Memory B cell (primary cell): Measurements from ENCODE around the gene NINL.
"Not testable (repeated sequence)": the region's sequence is repeated elsewhere in the genome, so short reads cannot be mapped to it uniquely, and the experiment has no call there.

ENCODE experiments used
- ATAC-seq: fragments of 150-1000 bp; cut with Tn5 transposase; 2 replicates; pipeline ENCODE4 v1.10.0; 2021; ENCODE audit warnings: low read depth, mild to moderate bottlenecking, moderate library complexity
- DNase-seq, 2 donors: peaks; one replicate each; pipeline ENCODE4 v3.0.0; 2022; ENCODE audit warnings: low spot score in 2 of 2
- H3K27ac Mint-ChIP-seq: one replicate; pipeline ENCODE4 v1.8.0; 2022; ENCODE audit warnings: mild to moderate bottlenecking, moderate library complexity, mixed read lengths
- H3K27me3 Mint-ChIP-seq: one replicate; pipeline ENCODE4 v1.8.0; 2022; ENCODE audit warnings: mixed read lengths
- H3K36me3 Mint-ChIP-seq: one replicate; pipeline ENCODE4 v1.8.0; 2022; ENCODE audit warnings: mild to moderate bottlenecking, mixed read lengths
- H3K4me1 Mint-ChIP-seq: one replicate; pipeline ENCODE4 v1.8.0; 2022; ENCODE audit warnings: mixed read lengths
- H3K4me3 Mint-ChIP-seq: one replicate; pipeline ENCODE4 v1.8.0; 2022; ENCODE audit warnings: mild to moderate bottlenecking, moderate library complexity, mixed read lengths
- H3K9me3 Mint-ChIP-seq: one replicate; pipeline ENCODE4 v1.8.0; 2022; ENCODE audit warnings: mixed read lengths

Gene NINL

GRCh38 chr20:25606094-25606695 lies 20.9 kb upstream of the NINL start:
- no peak for ATAC-seq

GRCh38 chr20:25605148-25605547 lies 19.8 kb upstream of the NINL start:
- Mint-ChIP-seq H3K27me3 (peaks cover 10% of the 10 kb centered on the region), H3K9me3 (no peaks in the 10 kb centered on the region), H3K4me1 (peaks cover 6% of the 10 kb centered on the region), H3K36me3 (no peaks in the 10 kb centered on the region), H3K27ac (no peak overlapping the region), H3K4me3 (no peak overlapping the region)
- DNase-seq (no peak), ATAC-seq (no peak)

More at GRCh38 chr20:25606094-25606695, 20.9 kb upstream of the NINL start:
- no peak for DNase-seq
- no peaks in the 10 kb centered on the region for H3K9me3 Mint-ChIP-seq
- no peak overlapping the region for H3K4me3 Mint-ChIP-seq
- peaks cover 6% of the 10 kb centered on the region for H3K4me1 Mint-ChIP-seq
- no peaks in the 10 kb centered on the region for H3K36me3 Mint-ChIP-seq
- H3K27ac Mint-ChIP-seq = no peak overlapping the region
- H3K27me3 Mint-ChIP-seq = peaks cover 8% of the 10 kb centered on the region

GRCh38 chr20:25604611-25605010 lies 19.3 kb upstream of the NINL start:
- Mint-ChIP-seq H3K4me3 (no peak overlapping the region), H3K27me3 (peaks cover 10% of the 10 kb centered on the region), H3K9me3 (no peaks in the 10 kb centered on the region), H3K36me3 (no peaks in the 10 kb centered on the region), H3K4me1 (peaks cover 3% of the 10 kb centered on the region), H3K27ac (no peak overlapping the region)
- ATAC-seq (no peak), DNase-seq (no peak)

GRCh38 chr20:25602914-25603309 lies 17.6 kb upstream of the NINL start:
- not testable (repeated sequence) for H3K4me1 Mint-ChIP-seq, H3K27ac Mint-ChIP-seq, DNase-seq, H3K4me3 Mint-ChIP-seq, ATAC-seq, H3K36me3 Mint-ChIP-seq, H3K9me3 Mint-ChIP-seq
- H3K27me3 Mint-ChIP-seq = peaks cover 10% of the 10 kb centered on the region

- not testable (repeated sequence) for DNase-seq, H3K9me3 Mint-ChIP-seq, H3K27ac Mint-ChIP-seq
These were observed 17.0 kb upstream of the NINL start for GRCh38 chr20:25602191-25602913.

GRCh38 chr20:25601659-25602058 lies 16.3 kb upstream of the NINL start:
- peaks cover 12% of the 10 kb centered on the region for H3K27me3 Mint-ChIP-seq
- DNase-seq (no peak), ATAC-seq (no peak)
- no peak overlapping the region for H3K27ac Mint-ChIP-seq
- H3K4me1 Mint-ChIP-seq = peaks cover 3% of the 10 kb centered on the region
- no peak overlapping the region for H3K4me3 Mint-ChIP-seq
- no peaks in the 10 kb centered on the region for H3K9me3 Mint-ChIP-seq
- no peaks in the 10 kb centered on the region for H3K36me3 Mint-ChIP-seq

More at GRCh38 chr20:25602191-25602913, 17.0 kb upstream of the NINL start:
- not testable (repeated sequence) for H3K4me3 Mint-ChIP-seq, ATAC-seq, H3K36me3 Mint-ChIP-seq, H3K4me1 Mint-ChIP-seq
- peaks cover 10% of the 10 kb centered on the region for H3K27me3 Mint-ChIP-seq

- H3K4me3 Mint-ChIP-seq = no peak overlapping the region
- DNase-seq (no peak), ATAC-seq (no peak)
- H3K27ac Mint-ChIP-seq = no peak overlapping the region
- H3K4me1 Mint-ChIP-seq = peaks cover 3% of the 10 kb centered on the region
- peaks cover 12% of the 10 kb centered on the region for H3K27me3 Mint-ChIP-seq
- H3K9me3 Mint-ChIP-seq = no peaks in the 10 kb centered on the region
- H3K36me3 Mint-ChIP-seq = no peaks in the 10 kb centered on the region
These were observed 15.3 kb upstream of the NINL start for GRCh38 chr20:25600632-25601031.

GRCh38 chr20:25592135-25592852 lies 7.0 kb upstream of the NINL start:
- H3K36me3 Mint-ChIP-seq = no peaks in the 10 kb centered on the region
- no peak overlapping the region for H3K27ac Mint-ChIP-seq
- H3K4me1 Mint-ChIP-seq = no peaks in the 10 kb centered on the region
- ATAC-seq (no peak), DNase-seq (no peak)
- peaks cover 9% of the 10 kb centered on the region for H3K27me3 Mint-ChIP-seq
- no peak overlapping the region for H3K4me3 Mint-ChIP-seq
- H3K9me3 Mint-ChIP-seq = no peaks in the 10 kb centered on the region

GRCh38 chr20:25590778-25591177 lies 5.4 kb upstream of the NINL start:
- H3K4me3 Mint-ChIP-seq, H3K27ac Mint-ChIP-seq, DNase-seq, ATAC-seq, H3K4me1 Mint-ChIP-seq, H3K36me3 Mint-ChIP-seq, H3K9me3 Mint-ChIP-seq, H3K27me3 Mint-ChIP-seq: not testable (repeated sequence)

- no peaks in the 10 kb centered on the region for H3K9me3 Mint-ChIP-seq
- ATAC-seq = no peak
These were observed 3.2 kb upstream of the NINL start for GRCh38 chr20:25588491-25588890.

GRCh38 chr20:25587536-25587935 lies 2.2 kb upstream of the NINL start:
- no peak for DNase-seq
- Mint-ChIP-seq H3K27me3 (peaks cover 11% of the 10 kb centered on the region), H3K27ac (no peak overlapping the region), H3K4me1 (peaks cover 3% of the 10 kb centered on the region), H3K36me3 (no peaks in the 10 kb centered on the region), H3K9me3 (no peaks in the 10 kb centered on the region), H3K4me3 (no peak overlapping the region)
- ATAC-seq = no peak

More at GRCh38 chr20:25588491-25588890, 3.2 kb upstream of the NINL start:
- Mint-ChIP-seq H3K27me3 (peaks cover 11% of the 10 kb centered on the region), H3K4me3 (no peak overlapping the region), H3K4me1 (peaks cover 3% of the 10 kb centered on the region), H3K36me3 (no peaks in the 10 kb centered on the region), H3K27ac (no peak overlapping the region)
- no peak for DNase-seq

- H3K27ac Mint-ChIP-seq = no peak overlapping the region
These were observed 1.5 kb upstream of the NINL start for GRCh38 chr20:25586877-25587276.

GRCh38 chr20:25583607-25584006 lies 1.7 kb downstream of the NINL start:
- H3K27me3 Mint-ChIP-seq, DNase-seq, H3K36me3 Mint-ChIP-seq, H3K27ac Mint-ChIP-seq, H3K4me1 Mint-ChIP-seq, ATAC-seq, H3K4me3 Mint-ChIP-seq, H3K9me3 Mint-ChIP-seq: not testable (repeated sequence)

More at GRCh38 chr20:25586877-25587276, 1.5 kb upstream of the NINL start:
- Mint-ChIP-seq H3K27me3 (peaks cover 11% of the 10 kb centered on the region), H3K36me3 (no peaks in the 10 kb centered on the region), H3K4me1 (peaks cover 3% of the 10 kb centered on the region), H3K9me3 (no peaks in the 10 kb centered on the region), H3K4me3 (no peak overlapping the region)
- ATAC-seq (no peak), DNase-seq (no peak)

- H3K9me3 Mint-ChIP-seq = no peaks in the 10 kb centered on the region
- peaks cover 3% of the 10 kb centered on the region for H3K4me1 Mint-ChIP-seq
- ATAC-seq (no peak), DNase-seq (no peak)
- peaks cover 11% of the 10 kb centered on the region for H3K27me3 Mint-ChIP-seq
- H3K27ac Mint-ChIP-seq = no peak overlapping the region
- H3K4me3 Mint-ChIP-seq = no peak overlapping the region
- H3K36me3 Mint-ChIP-seq = no peaks in the 10 kb centered on the region
These were observed 4.6 kb downstream of the NINL start for GRCh38 chr20:25580711-25581110.
